Calu3 (cell line): ENCODE measurements around the gene PPP1CA. TPM values are rescaled to one million over a fixed set of nuclear protein-coding genes. Genes with fewer than 3 reads are reported as not detected.

Experiments used
- BruUV-seq: library from RNA; stranded (reverse); fragments of 400-500 nt; replicated peaks from 2 replicates; lab custom pipeline; 2021; lab: Mats Ljungman, UMichigan
- CTCF ChIA-PET: fragments of 300-600 bp; sonication (Branson Sonifier 250); formaldehyde crosslinking; loops from one replicate; lab custom pipeline; 2022; ENCODE audit warnings: antibody characterized with exemption; lab: Charles Lee
- DNase-seq: peaks from one replicate; pipeline ENCODE4 v3.0.0; 2022
- H3K27ac Mint-ChIP-seq: one replicate; pipeline ENCODE4 v1.8.0; 2022; ENCODE audit warnings: mixed read lengths; ENCODE audit not compliant: unreplicated experiment
- H3K27me3 Mint-ChIP-seq: one replicate; pipeline ENCODE4 v1.8.0; 2022; ENCODE audit warnings: mixed read lengths; ENCODE audit not compliant: unreplicated experiment
- H3K36me3 Mint-ChIP-seq: one replicate; pipeline ENCODE4 v1.8.0; 2022; ENCODE audit warnings: mild to moderate bottlenecking, moderate library complexity, mixed read lengths; ENCODE audit not compliant: insufficient read depth, unreplicated experiment
- H3K4me1 Mint-ChIP-seq: one replicate; pipeline ENCODE4 v1.8.0; 2022; ENCODE audit warnings: mild to moderate bottlenecking, low read depth, mixed read lengths; ENCODE audit not compliant: unreplicated experiment
- H3K4me3 Mint-ChIP-seq: one replicate; pipeline ENCODE4 v1.8.0; 2022; ENCODE audit warnings: mild to moderate bottlenecking, low read depth, moderate library complexity, mixed read lengths; ENCODE audit not compliant: unreplicated experiment
- H3K9me3 Mint-ChIP-seq: one replicate; pipeline ENCODE4 v1.8.0; 2022; ENCODE audit warnings: low read depth, mixed read lengths; ENCODE audit not compliant: unreplicated experiment
- intact Hi-C: fragments of 100-400 bp; cut with micrococcal nuclease; formaldehyde crosslinking; loops from one replicate; pipeline ENCODE4 v1.10.0; 2022; ENCODE audit not compliant: unreplicated experiment
- total RNA-seq: library from RNA; stranded (reverse); gene quantifications from 2 replicates; pipeline ENCODE4 v1.2.3, GENCODE V29; 2022
- TF ChIP-seq, protein P1 (sequence below): fragments of 200-600 bp; IDR thresholded peaks from one replicate; pipeline ENCODE4 v1.8.0; 2022; ENCODE audit warnings: antibody characterized with exemption; ENCODE audit not compliant: unreplicated experiment

Gene PPP1CA
- total RNA-seq, 1 experiment from 2014 or later: 180 TPM

DNA sequence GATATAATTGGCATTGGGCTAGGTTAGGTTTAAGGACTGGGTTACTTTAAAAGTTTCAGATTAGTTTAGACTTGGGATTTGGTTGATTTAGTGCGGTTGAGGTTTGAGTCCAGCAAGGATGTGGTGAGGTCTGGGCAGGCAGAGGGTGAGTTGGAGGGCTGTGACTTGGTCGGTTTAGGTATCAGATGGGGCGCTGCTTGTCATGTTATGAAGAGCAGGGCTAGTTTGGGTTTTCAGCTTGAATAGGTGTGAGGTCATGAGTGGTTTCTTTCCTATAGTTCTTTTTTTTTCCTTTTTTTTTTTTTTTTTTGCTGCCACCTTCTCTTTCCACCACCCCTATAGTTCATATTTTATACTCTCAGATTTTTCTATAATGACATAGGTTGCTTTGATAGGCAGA, 33.0 kb downstream of the PPP1CA start:
- CTCF ChIA-PET: no interaction called here
- Mint-ChIP-seq H3K9me3 (no peaks in the 10 kb centered on the region), H3K27me3 (no peaks in the 10 kb centered on the region), H3K36me3 (peaks cover 45% of the 10 kb centered on the region), H3K27ac (no peak overlapping the region), H3K4me1 (peaks cover 33% of the 10 kb centered on the region), H3K4me3 (no peak overlapping the region)
- TF ChIP-seq, protein P1, sequence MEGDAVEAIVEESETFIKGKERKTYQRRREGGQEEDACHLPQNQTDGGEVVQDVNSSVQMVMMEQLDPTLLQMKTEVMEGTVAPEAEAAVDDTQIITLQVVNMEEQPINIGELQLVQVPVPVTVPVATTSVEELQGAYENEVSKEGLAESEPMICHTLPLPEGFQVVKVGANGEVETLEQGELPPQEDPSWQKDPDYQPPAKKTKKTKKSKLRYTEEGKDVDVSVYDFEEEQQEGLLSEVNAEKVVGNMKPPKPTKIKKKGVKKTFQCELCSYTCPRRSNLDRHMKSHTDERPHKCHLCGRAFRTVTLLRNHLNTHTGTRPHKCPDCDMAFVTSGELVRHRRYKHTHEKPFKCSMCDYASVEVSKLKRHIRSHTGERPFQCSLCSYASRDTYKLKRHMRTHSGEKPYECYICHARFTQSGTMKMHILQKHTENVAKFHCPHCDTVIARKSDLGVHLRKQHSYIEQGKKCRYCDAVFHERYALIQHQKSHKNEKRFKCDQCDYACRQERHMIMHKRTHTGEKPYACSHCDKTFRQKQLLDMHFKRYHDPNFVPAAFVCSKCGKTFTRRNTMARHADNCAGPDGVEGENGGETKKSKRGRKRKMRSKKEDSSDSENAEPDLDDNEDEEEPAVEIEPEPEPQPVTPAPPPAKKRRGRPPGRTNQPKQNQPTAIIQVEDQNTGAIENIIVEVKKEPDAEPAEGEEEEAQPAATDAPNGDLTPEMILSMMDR: no peak
- DNase-seq: no peak
- intact Hi-C loops: no loop called here
- no TSS peak for BruUV-seq

- no TSS peak for BruUV-seq
- H3K9me3 Mint-ChIP-seq: no peaks in the 10 kb centered on the region
- TF ChIP-seq, protein P1: no peak
- no peak overlapping the region for H3K4me3 Mint-ChIP-seq
- no peak overlapping the region for H3K27ac Mint-ChIP-seq
- H3K27me3 Mint-ChIP-seq: no peaks in the 10 kb centered on the region
- peaks cover 39% of the 10 kb centered on the region for H3K36me3 Mint-ChIP-seq
- CTCF ChIA-PET: no interaction called here
- no peak for DNase-seq
- peaks cover 33% of the 10 kb centered on the region for H3K4me1 Mint-ChIP-seq
- intact Hi-C loops: no loop called here
These were observed 33.9 kb downstream of the PPP1CA start for GRCh38 chr11:67367761-67368227.

GRCh38 chr11:67366961-67367760, 34.5 kb downstream of the PPP1CA start:
- peaks cover 38% of the 10 kb centered on the region for H3K36me3 Mint-ChIP-seq
- no peak overlapping the region for H3K4me3 Mint-ChIP-seq
- H3K9me3 Mint-ChIP-seq: no peaks in the 10 kb centered on the region
- DNase-seq: no peak
- no peak overlapping the region for H3K27ac Mint-ChIP-seq
- H3K4me1 Mint-ChIP-seq: peaks cover 35% of the 10 kb centered on the region
- no peaks in the 10 kb centered on the region for H3K27me3 Mint-ChIP-seq
- intact Hi-C loops: no loop called here
- TF ChIP-seq, protein P1: no peak
- no TSS peak for BruUV-seq
- CTCF ChIA-PET: no interaction called here

- no peaks in the 10 kb centered on the region for H3K27me3 Mint-ChIP-seq
- CTCF ChIA-PET: no interaction called here
- H3K4me3 Mint-ChIP-seq: no peak overlapping the region
- H3K9me3 Mint-ChIP-seq: no peaks in the 10 kb centered on the region
- H3K27ac Mint-ChIP-seq: no peak overlapping the region
- DNase-seq: no peak
- peaks cover 32% of the 10 kb centered on the region for H3K36me3 Mint-ChIP-seq
- BruUV-seq: no TSS peak
- TF ChIP-seq, protein P1: no peak
- intact Hi-C loops: no loop called here
- peaks cover 36% of the 10 kb centered on the region for H3K4me1 Mint-ChIP-seq
These were observed 35.1 kb downstream of the PPP1CA start for GRCh38 chr11:67366546-67366945.
